Neutrophil (primary cell): ENCODE results near the gene SYNRG.

ENCODE experiments used
- H3K27ac ChIP-seq: fragments of 200-600 bp; sonication (generic); 2 replicates; pipeline ENCODE4 v1.5.1; 2016; ENCODE audit warnings: mild to moderate bottlenecking, moderate library complexity
- H3K27me3 ChIP-seq: fragments of 200-600 bp; sonication (generic); 2 replicates; pipeline ENCODE4 v1.6.0; 2016; ENCODE audit warnings: mild to moderate bottlenecking
- H3K36me3 ChIP-seq: fragments of 200-600 bp; sonication (generic); 2 replicates; pipeline ENCODE4 v1.5.1; 2017
- H3K4me1 ChIP-seq, 2 experiments: fragments of 200-600 bp in 1 of 2; sonication (generic) in 1 of 2; 1 replicate in 1 of 2; 2 replicates in 1 of 2; pipeline versions ENCODE4 v1.5.1 to v1.6.1; 2013 to 2016; ENCODE audit warnings: low read depth in 1 of 2, low read length in 1 of 2, mild to moderate bottlenecking in 1 of 2, moderate library complexity in 1 of 2; ENCODE audit not compliant: control insufficient read depth in 1 of 2, insufficient read depth in 1 of 2
- H3K4me3 ChIP-seq, 2 experiments: fragments of 200-600 bp in 1 of 2; sonication (generic) in 1 of 2; 1 replicate in 1 of 2; 2 replicates in 1 of 2; pipeline ENCODE4 v1.5.1; 2013 to 2016; ENCODE audit warnings: low read depth in 1 of 2, low read length in 1 of 2, mild to moderate bottlenecking in 1 of 2, moderate library complexity in 1 of 2
- H3K9me3 ChIP-seq: fragments of 200-600 bp; sonication (generic); 2 replicates; pipeline ENCODE4 v1.5.1; 2016
- CTCF ChIP-seq: fragments of 200-600 bp; sonication (generic); IDR thresholded peaks from 2 replicates; pipeline ENCODE4 v1.5.1; 2016; ENCODE audit warnings: antibody characterized with exemption

SYNRG gene

DNA sequence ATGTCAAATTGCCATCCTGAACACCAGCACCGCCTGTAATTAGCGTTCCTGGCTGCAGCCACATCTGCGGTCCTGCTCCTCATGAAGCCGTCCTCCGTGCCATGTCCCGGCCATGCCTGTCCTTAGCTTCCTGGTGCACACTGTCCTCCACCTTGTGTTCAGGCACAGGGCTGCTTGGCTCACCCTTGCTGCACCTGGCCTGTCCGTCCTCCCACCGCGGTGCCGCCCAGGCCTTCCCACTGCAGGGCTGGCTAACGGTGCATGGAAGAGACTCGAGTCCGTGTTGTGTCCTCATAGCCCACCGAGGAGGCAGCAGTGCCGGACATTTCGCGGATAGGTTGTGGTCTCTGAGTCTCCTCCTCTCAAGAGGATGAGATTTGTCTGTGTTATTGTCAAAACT, 99.2 kb downstream of the SYNRG start:
- H3K27me3 ChIP-seq = no peaks in the 10 kb centered on the region
- H3K4me1 ChIP-seq = no peaks in the 10 kb centered on the region
- H3K27ac ChIP-seq = no peak overlapping the region
- no peaks in the 10 kb centered on the region for H3K9me3 ChIP-seq
- no peak overlapping the region for H3K4me3 ChIP-seq
- TF ChIP-seq CTCF = no peak
- peaks cover 25% of the 10 kb centered on the region for H3K36me3 ChIP-seq

- no peak overlapping the region for H3K27ac ChIP-seq
- no peaks in the 10 kb centered on the region for H3K9me3 ChIP-seq
- H3K4me3 ChIP-seq = no peak overlapping the region
- H3K36me3 ChIP-seq = peaks cover 1% of the 10 kb centered on the region
- no peak for TF ChIP-seq CTCF
- no peaks in the 10 kb centered on the region for H3K4me1 ChIP-seq
- H3K27me3 ChIP-seq = no peaks in the 10 kb centered on the region
These were observed 102.1 kb downstream of the SYNRG start for GRCh38 chr17:37507111-37507510.

DNA sequence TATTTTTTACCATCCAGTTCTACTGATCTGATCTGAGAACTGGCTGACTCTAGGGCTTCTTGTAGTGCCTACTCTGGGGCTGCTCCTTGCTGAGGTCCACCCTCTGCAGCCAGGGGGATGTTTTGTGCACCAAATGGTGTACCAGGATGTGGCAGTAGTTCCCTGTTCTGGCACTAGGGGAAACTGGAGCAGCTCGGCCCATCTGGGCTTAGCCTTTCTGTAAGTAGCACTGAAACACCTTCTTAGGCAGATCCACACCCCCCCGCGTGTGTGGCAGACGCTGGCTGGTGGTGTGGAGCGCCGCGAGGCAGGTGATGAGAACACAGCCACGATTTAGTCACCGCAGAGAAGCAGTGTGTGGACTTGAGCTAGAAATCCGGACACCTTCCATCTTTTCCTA, 102.5 kb downstream of the SYNRG start:
- H3K27ac ChIP-seq = no peak overlapping the region
- no peak for TF ChIP-seq CTCF
- no peaks in the 10 kb centered on the region for H3K27me3 ChIP-seq
- no peaks in the 10 kb centered on the region for H3K36me3 ChIP-seq
- H3K4me3 ChIP-seq = no peak overlapping the region
- H3K9me3 ChIP-seq = no peaks in the 10 kb centered on the region
- no peaks in the 10 kb centered on the region for H3K4me1 ChIP-seq

DNA sequence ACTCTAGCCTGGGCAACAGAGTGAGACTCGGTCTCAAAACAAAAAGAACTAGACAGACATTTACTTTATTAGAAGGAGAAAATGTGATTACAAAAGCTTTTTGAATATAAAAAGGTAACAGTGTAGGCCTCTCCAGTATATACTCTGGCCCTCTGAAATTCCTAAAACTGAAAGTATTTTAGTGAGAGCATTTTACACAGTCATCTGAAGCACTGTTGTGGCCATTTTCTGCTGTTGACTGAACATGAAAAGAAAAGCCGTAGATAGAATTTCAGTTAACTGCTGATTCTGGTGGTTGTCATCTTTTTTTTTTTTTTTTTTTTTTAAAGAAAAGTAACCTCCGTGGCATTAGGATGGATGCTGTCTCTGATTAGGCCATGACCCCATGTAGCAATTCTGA, 103.9 kb downstream of the SYNRG start:
- Histone ChIP-seq H3K27ac (no peak overlapping the region), H3K4me3 (no peak overlapping the region), H3K9me3 (no peaks in the 10 kb centered on the region), H3K36me3 (no peaks in the 10 kb centered on the region), H3K27me3 (no peaks in the 10 kb centered on the region), H3K4me1 (no peaks in the 10 kb centered on the region)
- no peak for TF ChIP-seq CTCF

- H3K27ac ChIP-seq = no peak overlapping the region
- no peaks in the 10 kb centered on the region for H3K27me3 ChIP-seq
- no peaks in the 10 kb centered on the region for H3K9me3 ChIP-seq
- H3K36me3 ChIP-seq = no peaks in the 10 kb centered on the region
- no peaks in the 10 kb centered on the region for H3K4me1 ChIP-seq
- no peak for TF ChIP-seq CTCF
- no peak overlapping the region for H3K4me3 ChIP-seq
These were observed 106.1 kb downstream of the SYNRG start for GRCh38 chr17:37503148-37503547.
